Activated naive CD8-positive, alpha-beta T cell treated with anti-CD3 and anti-CD28 coated beads for 36 hours (primary cell): ENCODE results near the gene SH3GLB2. TPM values are rescaled to one million over a fixed set of nuclear protein-coding genes. Genes with fewer than 3 reads are reported as not detected.

Experiments
- DNase-seq: peaks from one replicate; pipeline ENCODE4 v3.0.0; 2021
- H3K27ac Mint-ChIP-seq: one replicate; pipeline ENCODE4 v1.8.0; 2022; ENCODE audit warnings: mild to moderate bottlenecking, moderate library complexity, mixed read lengths
- H3K27me3 Mint-ChIP-seq: one replicate; pipeline ENCODE4 v1.8.0; 2022; ENCODE audit warnings: mild to moderate bottlenecking, mixed read lengths
- H3K36me3 Mint-ChIP-seq: one replicate; pipeline ENCODE4 v1.8.0; 2021; ENCODE audit warnings: mild to moderate bottlenecking, mixed read lengths
- H3K4me1 Mint-ChIP-seq: one replicate; pipeline ENCODE4 v1.8.0; 2021; ENCODE audit warnings: mixed read lengths
- H3K4me3 Mint-ChIP-seq: one replicate; pipeline ENCODE4 v1.8.0; 2022; ENCODE audit warnings: mild to moderate bottlenecking, moderate library complexity, mixed read lengths
- H3K9me3 Mint-ChIP-seq: one replicate; pipeline ENCODE4 v1.8.0; 2022; ENCODE audit warnings: mixed read lengths
- total RNA-seq, 2 experiments: library from RNA; stranded (reverse); gene quantifications; one replicate each; pipeline ENCODE4 v1.2.3, GENCODE V29; 2021

SH3GLB2 gene
- total RNA-seq, 2 experiments from 2014 or later = 42.9 to 46.3 TPM

GRCh38 chr9:129063061-129063460 is 34.9 kb upstream of the SH3GLB2 start:
- Mint-ChIP-seq H3K4me3 (no peak overlapping the region), H3K27ac (no peak overlapping the region), H3K36me3 (peaks cover 10% of the 10 kb centered on the region), H3K4me1 (peaks cover under 1% of the 10 kb centered on the region), H3K27me3 (no peaks in the 10 kb centered on the region), H3K9me3 (no peaks in the 10 kb centered on the region)
- no peak for DNase-seq

- no peak overlapping the region for H3K4me3 Mint-ChIP-seq
- peaks cover 5% of the 10 kb centered on the region for H3K36me3 Mint-ChIP-seq
- H3K27ac Mint-ChIP-seq = no peak overlapping the region
- H3K4me1 Mint-ChIP-seq = no peaks in the 10 kb centered on the region
- no peaks in the 10 kb centered on the region for H3K27me3 Mint-ChIP-seq
- H3K9me3 Mint-ChIP-seq = no peaks in the 10 kb centered on the region
- DNase-seq = no peak
These were observed 32.9 kb upstream of the SH3GLB2 start for GRCh38 chr9:129060991-129061390.

- no peaks in the 10 kb centered on the region for H3K4me1 Mint-ChIP-seq
- no peaks in the 10 kb centered on the region for H3K27me3 Mint-ChIP-seq
- no peaks in the 10 kb centered on the region for H3K9me3 Mint-ChIP-seq
- no peak overlapping the region for H3K4me3 Mint-ChIP-seq
- no peaks in the 10 kb centered on the region for H3K36me3 Mint-ChIP-seq
- no peak overlapping the region for H3K27ac Mint-ChIP-seq
- no peak for DNase-seq
These were observed 32.0 kb upstream of the SH3GLB2 start for GRCh38 chr9:129059796-129060785.

GRCh38 chr9:129058965-129059795 is 31.0 kb upstream of the SH3GLB2 start:
- Mint-ChIP-seq H3K4me1 (no peaks in the 10 kb centered on the region), H3K4me3 (no peak overlapping the region), H3K27ac (no peak overlapping the region), H3K27me3 (no peaks in the 10 kb centered on the region), H3K36me3 (peaks cover 2% of the 10 kb centered on the region), H3K9me3 (no peaks in the 10 kb centered on the region)
- no peak for DNase-seq

GRCh38 chr9:129054163-129054851 is 26.2 kb upstream of the SH3GLB2 start:
- Mint-ChIP-seq H3K36me3 (peaks cover 2% of the 10 kb centered on the region), H3K4me3 (no peak overlapping the region), H3K27ac (no peak overlapping the region), H3K9me3 (no peaks in the 10 kb centered on the region), H3K4me1 (no peaks in the 10 kb centered on the region), H3K27me3 (no peaks in the 10 kb centered on the region)
- DNase-seq = no peak

- Mint-ChIP-seq H3K4me1 (no peaks in the 10 kb centered on the region), H3K27ac (no peak overlapping the region), H3K36me3 (peaks cover 2% of the 10 kb centered on the region), H3K9me3 (no peaks in the 10 kb centered on the region), H3K27me3 (no peaks in the 10 kb centered on the region), H3K4me3 (no peak overlapping the region)
- no peak for DNase-seq
These were observed 24.9 kb upstream of the SH3GLB2 start for GRCh38 chr9:129053020-129053419.

- H3K27ac Mint-ChIP-seq = no peak overlapping the region
- no peaks in the 10 kb centered on the region for H3K4me1 Mint-ChIP-seq
- no peak overlapping the region for H3K4me3 Mint-ChIP-seq
- no peaks in the 10 kb centered on the region for H3K27me3 Mint-ChIP-seq
- H3K36me3 Mint-ChIP-seq = peaks cover 2% of the 10 kb centered on the region
- H3K9me3 Mint-ChIP-seq = no peaks in the 10 kb centered on the region
- no peak for DNase-seq
These were observed 24.5 kb upstream of the SH3GLB2 start for GRCh38 chr9:129052592-129052991.

GRCh38 chr9:129042016-129042415 is 13.9 kb upstream of the SH3GLB2 start:
- Mint-ChIP-seq H3K9me3 (no peaks in the 10 kb centered on the region), H3K27me3 (no peaks in the 10 kb centered on the region), H3K4me1 (peaks cover 13% of the 10 kb centered on the region), H3K27ac (no peak overlapping the region), H3K36me3 (peaks cover 5% of the 10 kb centered on the region), H3K4me3 (no peak overlapping the region)
- no peak for DNase-seq

GRCh38 chr9:129040113-129040643 is 12.0 kb upstream of the SH3GLB2 start:
- Mint-ChIP-seq H3K27ac (no peak overlapping the region), H3K4me3 (no peak overlapping the region), H3K27me3 (no peaks in the 10 kb centered on the region), H3K36me3 (peaks cover 3% of the 10 kb centered on the region), H3K4me1 (peaks cover 18% of the 10 kb centered on the region), H3K9me3 (no peaks in the 10 kb centered on the region)
- DNase-seq = no peak

GRCh38 chr9:129038109-129038852 is 10.2 kb upstream of the SH3GLB2 start:
- H3K36me3 Mint-ChIP-seq = peaks cover 3% of the 10 kb centered on the region
- H3K27ac Mint-ChIP-seq = no peak overlapping the region
- no peaks in the 10 kb centered on the region for H3K27me3 Mint-ChIP-seq
- DNase-seq = no peak
- peak overlapping the region; percentile 98 for H3K4me3 Mint-ChIP-seq
- peaks cover 18% of the 10 kb centered on the region for H3K4me1 Mint-ChIP-seq
- H3K9me3 Mint-ChIP-seq = no peaks in the 10 kb centered on the region

GRCh38 chr9:129037767-129038098 is 9.6 kb upstream of the SH3GLB2 start:
- Mint-ChIP-seq H3K9me3 (no peaks in the 10 kb centered on the region), H3K27ac (no peak overlapping the region), H3K27me3 (no peaks in the 10 kb centered on the region), H3K36me3 (peaks cover 3% of the 10 kb centered on the region), H3K4me1 (peaks cover 18% of the 10 kb centered on the region), H3K4me3 (peak overlapping the region; percentile 98)
- no peak for DNase-seq

- H3K4me3 Mint-ChIP-seq = peak overlapping the region; percentile 98
- no peak for DNase-seq
- peaks cover 18% of the 10 kb centered on the region for H3K4me1 Mint-ChIP-seq
- H3K36me3 Mint-ChIP-seq = peaks cover 3% of the 10 kb centered on the region
- no peaks in the 10 kb centered on the region for H3K9me3 Mint-ChIP-seq
- no peaks in the 10 kb centered on the region for H3K27me3 Mint-ChIP-seq
- H3K27ac Mint-ChIP-seq = peak overlapping the region; percentile 76
These were observed 9.0 kb upstream of the SH3GLB2 start for GRCh38 chr9:129036923-129037766.

- Mint-ChIP-seq H3K4me3 (peak within 1 kb of the TSS; percentile 98), H3K9me3 (no peaks in the 10 kb centered on the region), H3K36me3 (peaks cover 3% of the 10 kb centered on the region), H3K27ac (peak within 1 kb of the TSS; percentile 76), H3K4me1 (peaks cover 18% of the 10 kb centered on the region), H3K27me3 (no peaks in the 10 kb centered on the region)
- peak; percentile 96 for DNase-seq
These were observed 8.3 kb upstream of the SH3GLB2 start, which contains the start of gene MIGA2 for GRCh38 chr9:129036241-129036922. Gene MIGA2, plus strand, starts transcription at chr9:129036626. Its CDS starts 3,969 bp downstream, at chr9:129040595.
